H1 (cell line): Measurements from ENCODE around the gene RSBN1. TPM values are rescaled to one million over a fixed set of nuclear protein-coding genes. Genes with fewer than 3 reads are reported as not detected.

ENCODE experiments used
- HDAC2 ChIP-seq, 2 experiments: fragments of 300-600 bp in 1 of 2; sonication (generic) in 1 of 2; IDR thresholded peaks; 2 replicates each; pipeline ENCODE4 v1.6.1; 2011 to 2012; ENCODE audit warnings: low read depth in 2 of 2, low read length in 2 of 2, mild to moderate bottlenecking in 2 of 2, moderate library complexity in 2 of 2, borderline replicate concordance in 1 of 2, inconsistent platforms in 1 of 2
- SIN3A ChIP-seq, 2 experiments: IDR thresholded peaks in 1 of 2; conservative IDR thresholded peaks in 1 of 2; 2 replicates each; pipeline ENCODE4 v1.6.1; 2011 to 2012; ENCODE audit warnings: low read length in 2 of 2, improper control_type of control experiment in 1 of 2, low read depth in 1 of 2, mild to moderate bottlenecking in 1 of 2
- TAF1 ChIP-seq: IDR thresholded peaks from 2 replicates; pipeline ENCODE4 v1.6.1; 2011; ENCODE audit warnings: mild to moderate bottlenecking, low read depth, low read length
- polyA plus RNA-seq, 7 experiments: library from polyadenylated mRNA; depleted of rRNA in 3 of 7; stranded (reverse) in 5 of 7; unstranded in 2 of 7; fragments of >200 nt in 5 of 7; fragments of 200-250 nt in 2 of 7; gene quantifications; 1 replicate in 5 of 7; 2 replicates in 1 of 7; 4 replicates in 1 of 7; pipeline versions ENCODE4 v1.2.1 to v1.2.3, GENCODE V29; 2011 to 2013; ENCODE audit warnings: missing spikeins in 2 of 7, mixed read lengths in 2 of 7
- total RNA-seq: library from RNA; stranded (reverse); fragmentation: NEBNext Ultra II Directional; extraction: Animal tissue kit (Norgen Biotek cat#: 25700); gene quantifications from 2 replicates; pipeline ENCODE4 v1.2.1, GENCODE V29; 2021

RSBN1 gene
- total and polyA plus RNA-seq, 2 of the 8 experiments (the other 6 are each of a cell fraction or from before 2014, with no cell fraction given): 4.2 to 17.6 TPM

GRCh38 chr1:113850127-113850796 is 38.0 kb upstream of the RSBN1 start (continued):
- TF ChIP-seq SIN3A (conservative IDR thresholded peaks at IDR 0.05 in 1 of 2, IDR thresholded peaks at IDR 0.05 in 1 of 2; ENCODE audit: low read depth in 1 of 2, low read length in 2 of 2) (no peak), HDAC2 (IDR thresholded peaks at IDR 0.05; ENCODE audit: borderline replicate concordance in 1 of 2, low read depth in 2 of 2, low read length in 2 of 2) (no peak), TAF1 (no peak)
